Adrenal gland (tissue), 5 donors: ENCODE data around the gene MEOX1.

ENCODE experiments used
- CTCF ChIP-seq, 6 experiments: fragments of 450-650 bp in 4 of 6; fragments of 200-600 bp in 2 of 6; sonication (generic) in 1 of 6; IDR thresholded peaks; 1 replicate in 5 of 6; 2 replicates in 1 of 6; pipeline versions ENCODE4 v1.5.1 to v1.8.0; 2016 to 2021; ENCODE audit warnings: antibody characterized with exemption in 6 of 6, mild to moderate bottlenecking in 2 of 6, moderate library complexity in 1 of 6
- POLR2A ChIP-seq, 2 donors: fragments of 450-650 bp; IDR thresholded peaks; one replicate each; pipeline ENCODE4 v1.6.1; 2017; ENCODE audit warnings: antibody characterized with exemption in 2 of 2, mild to moderate bottlenecking in 2 of 2, moderate library complexity in 1 of 2
- donor health status: DM: no; HTN: no; CAD: no.

GRCh38 chr17:43706235-43706634, 44.5 kb upstream of the MEOX1 start:
- TF ChIP-seq POLR2A (IDR thresholded peaks at IDR 0.05) = no peak
- no peak for TF ChIP-seq CTCF (IDR thresholded peaks at IDR 0.05)
